NB4 (cell line): ENCODE results near the gene RRAS.

Source experiments
- DNase-seq: peaks from one replicate; pipeline ENCODE4 v3.0.0; 2010; ENCODE audit warnings: low read depth
- H3K4me3 ChIP-seq: one replicate; pipeline ENCODE4 v1.5.1; 2011; ENCODE audit warnings: mild to moderate bottlenecking, low read depth, low read length, moderate library complexity
- CTCF ChIP-seq: IDR thresholded peaks from one replicate; pipeline ENCODE4 v1.5.1; 2012; ENCODE audit warnings: low read depth, low read length
- MAX ChIP-seq: IDR thresholded peaks from 2 replicates; pipeline ENCODE4 v1.6.1; 2011; ENCODE audit warnings: low read depth, low read length
- MYC ChIP-seq: IDR thresholded peaks from 2 replicates; pipeline ENCODE4 v1.6.1; 2011; ENCODE audit warnings: low read depth, low read length
- POLR2A ChIP-seq: IDR thresholded peaks from 2 replicates; pipeline ENCODE4 v1.6.1; 2011; ENCODE audit warnings: mild to moderate bottlenecking; ENCODE audit not compliant: insufficient read length; ENCODE audit errors: extremely low read depth

Gene RRAS

DNA sequence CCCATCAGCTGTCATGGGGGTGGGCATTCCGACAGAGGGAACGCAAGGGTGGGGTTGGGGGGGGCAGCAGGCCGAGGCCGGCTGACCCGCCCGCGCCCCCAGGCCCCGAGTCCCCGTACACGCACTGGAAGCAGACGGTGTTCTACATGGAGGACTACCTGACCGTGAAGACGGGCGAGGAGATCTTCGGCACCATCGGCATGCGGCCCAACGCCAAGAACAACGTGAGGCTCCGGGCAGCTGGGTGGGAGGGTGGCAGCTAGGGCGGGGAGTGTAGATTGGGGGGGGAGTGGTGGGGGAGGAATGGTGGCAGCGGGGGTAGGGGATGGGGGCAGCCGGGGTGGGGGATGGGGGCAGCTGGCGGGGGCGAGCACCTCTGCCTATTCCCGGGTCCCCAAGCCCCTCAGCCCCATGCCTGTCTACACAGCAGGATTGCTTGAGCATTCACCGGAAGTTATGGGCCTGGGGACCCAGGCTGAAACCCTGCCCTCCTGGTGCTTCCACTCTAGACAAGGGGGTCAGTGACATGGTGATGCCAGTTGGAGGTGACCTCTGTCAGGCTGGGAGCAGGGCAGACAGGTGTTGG is 46.7 kb upstream of the RRAS start:
- TF ChIP-seq POLR2A (no peak), CTCF (no peak), MYC (no peak), MAX (no peak)
- no peak for DNase-seq
- no peak overlapping the region for H3K4me3 ChIP-seq

DNA sequence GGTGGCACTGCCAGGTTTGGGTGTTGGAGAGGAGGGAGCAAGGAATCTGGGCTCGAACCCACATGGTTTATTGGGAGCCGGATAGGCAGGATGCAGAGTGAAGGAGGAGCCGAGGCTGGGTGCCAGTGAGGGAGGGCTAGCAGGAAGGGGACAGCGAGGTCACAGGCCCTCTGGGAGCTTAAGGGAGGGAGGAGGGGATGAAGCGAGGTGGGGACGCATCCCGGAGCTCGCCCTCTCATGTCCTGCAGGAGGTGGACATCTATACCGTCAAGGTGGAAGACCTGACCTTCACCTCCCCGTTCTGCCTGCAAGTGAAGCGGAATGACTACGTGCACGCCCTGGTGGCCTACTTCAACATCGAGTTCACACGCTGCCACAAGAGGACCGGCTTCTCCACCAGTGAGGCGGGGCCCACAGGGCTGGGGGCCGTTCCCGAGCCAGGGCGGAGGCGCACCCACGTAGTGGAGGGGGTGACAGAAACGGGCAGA is 45.9 kb upstream of the RRAS start:
- H3K4me3 ChIP-seq = no peak overlapping the region
- TF ChIP-seq MYC = no peak
- TF ChIP-seq POLR2A = no peak
- TF ChIP-seq CTCF = no peak
- no peak for TF ChIP-seq MAX
- no peak for DNase-seq

DNA sequence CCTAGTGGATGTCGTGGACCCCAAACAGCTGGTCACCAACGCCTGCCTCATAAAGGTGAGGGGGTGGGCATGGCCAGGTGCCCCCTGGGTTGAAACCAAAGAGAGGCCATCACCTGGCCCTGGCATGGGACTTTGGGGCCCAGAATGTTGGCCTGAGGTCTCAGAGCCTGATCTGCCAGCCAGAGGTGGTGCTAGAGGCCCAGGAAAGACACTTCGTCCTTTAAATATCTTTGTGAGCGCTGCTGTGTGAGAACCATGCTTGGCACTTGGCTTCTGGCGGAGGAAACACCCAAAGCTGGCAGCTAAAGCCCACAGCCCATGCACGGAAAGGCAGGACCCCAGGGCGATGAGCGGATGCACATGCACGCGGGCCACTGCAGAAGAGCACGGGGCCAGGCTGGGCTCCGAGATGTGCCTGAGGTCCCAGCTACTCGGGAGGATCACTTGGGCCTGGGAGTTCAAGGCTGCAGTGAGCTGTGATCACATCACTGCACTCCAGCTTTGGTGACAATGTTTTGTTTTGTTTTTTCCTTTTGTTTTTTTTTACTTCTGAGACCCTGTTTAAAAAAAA is 45.1 kb upstream of the RRAS start:
- H3K4me3 ChIP-seq = no peak overlapping the region
- no peak for DNase-seq
- TF ChIP-seq MAX (no peak), MYC (no peak), POLR2A (no peak), CTCF (no peak)

GRCh38 chr19:49684251-49684982 is 44.5 kb upstream of the RRAS start:
- no peak overlapping the region for H3K4me3 ChIP-seq
- no peak for DNase-seq

DNA sequence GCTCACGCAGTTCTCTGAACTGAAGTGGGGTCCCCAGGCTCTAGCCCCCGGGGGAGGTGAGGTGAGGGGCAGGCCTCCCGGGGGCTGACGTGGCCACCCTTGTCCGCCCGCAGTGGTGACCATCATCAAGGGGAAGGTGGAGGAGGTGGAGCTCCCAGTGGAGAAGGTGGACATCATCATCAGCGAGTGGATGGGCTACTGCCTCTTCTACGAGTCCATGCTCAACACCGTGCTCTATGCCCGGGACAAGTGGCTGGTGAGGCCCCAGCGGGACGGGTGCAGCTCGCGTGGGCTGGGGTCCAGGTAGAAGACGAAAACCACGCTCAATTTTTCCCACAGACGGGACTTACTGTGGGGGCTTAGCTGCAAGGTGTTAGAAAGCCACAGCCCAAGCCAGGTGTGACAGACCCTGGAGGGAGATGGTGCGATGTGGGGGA is 43.9 kb upstream of the RRAS start:
- TF ChIP-seq MYC (no peak), CTCF (no peak), MAX (no peak), POLR2A (no peak)
- no peak overlapping the region for H3K4me3 ChIP-seq
- no peak for DNase-seq

More at GRCh38 chr19:49684251-49684982, 44.5 kb upstream of the RRAS start:
- no peak for TF ChIP-seq MYC
- peak; percentile 28 for TF ChIP-seq CTCF
